ENCODE measurements around the gene CYTH1.

GRCh38 chr17:78822552-78822951, 40.5 kb upstream of the CYTH1 start:
- TF ChIP-seq GATA2 (IDR thresholded peaks at IDR 0.05; ENCODE audit: low read depth, low read length): no peak
- TF ChIP-seq GATA3 (IDR thresholded peaks at IDR 0.05; ENCODE audit: low read depth, low read length): no peak

All from SH-SY5Y (cell line).